Measurements from ENCODE around the gene SNAI3.

DNA sequence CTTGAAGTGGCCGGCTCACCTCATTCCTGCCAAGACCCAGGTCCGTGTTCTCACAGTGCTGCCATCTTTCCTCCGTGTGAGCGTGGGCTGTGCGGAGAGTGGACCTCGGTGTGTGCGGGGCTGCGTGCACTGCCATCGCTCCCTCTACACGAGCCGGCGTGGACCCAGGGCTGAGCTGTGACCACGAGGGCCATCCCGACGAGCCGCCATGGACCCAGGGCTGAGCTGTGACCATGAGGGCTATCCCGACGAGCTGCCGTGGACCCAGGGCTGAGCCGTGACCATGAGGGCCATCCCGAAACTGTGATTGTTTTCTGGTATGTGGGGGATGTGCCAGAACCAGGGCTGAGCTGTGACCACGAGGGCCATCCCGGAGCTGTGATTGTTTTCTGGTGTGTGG lies 14.5 kb downstream of the SNAI3 start:
- TF ChIP-seq, protein P1, sequence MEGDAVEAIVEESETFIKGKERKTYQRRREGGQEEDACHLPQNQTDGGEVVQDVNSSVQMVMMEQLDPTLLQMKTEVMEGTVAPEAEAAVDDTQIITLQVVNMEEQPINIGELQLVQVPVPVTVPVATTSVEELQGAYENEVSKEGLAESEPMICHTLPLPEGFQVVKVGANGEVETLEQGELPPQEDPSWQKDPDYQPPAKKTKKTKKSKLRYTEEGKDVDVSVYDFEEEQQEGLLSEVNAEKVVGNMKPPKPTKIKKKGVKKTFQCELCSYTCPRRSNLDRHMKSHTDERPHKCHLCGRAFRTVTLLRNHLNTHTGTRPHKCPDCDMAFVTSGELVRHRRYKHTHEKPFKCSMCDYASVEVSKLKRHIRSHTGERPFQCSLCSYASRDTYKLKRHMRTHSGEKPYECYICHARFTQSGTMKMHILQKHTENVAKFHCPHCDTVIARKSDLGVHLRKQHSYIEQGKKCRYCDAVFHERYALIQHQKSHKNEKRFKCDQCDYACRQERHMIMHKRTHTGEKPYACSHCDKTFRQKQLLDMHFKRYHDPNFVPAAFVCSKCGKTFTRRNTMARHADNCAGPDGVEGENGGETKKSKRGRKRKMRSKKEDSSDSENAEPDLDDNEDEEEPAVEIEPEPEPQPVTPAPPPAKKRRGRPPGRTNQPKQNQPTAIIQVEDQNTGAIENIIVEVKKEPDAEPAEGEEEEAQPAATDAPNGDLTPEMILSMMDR (IDR thresholded peaks at IDR 0.05), result no peak
- TF ChIP-seq POLR2AphosphoS5 (IDR thresholded peaks at IDR 0.05) (no peak), EP300 (IDR thresholded peaks at IDR 0.05) (no peak)

All from stomach (tissue), 4 donors.